IPS DF 19.7 (cell line): ENCODE data around the gene RGS19.

Experiments used
- DNase-seq: peaks from one replicate; pipeline ENCODE4 v3.0.0-alpha.2; 2013; ENCODE audit warnings: low read depth, low spot score

The RGS19 gene

DNA sequence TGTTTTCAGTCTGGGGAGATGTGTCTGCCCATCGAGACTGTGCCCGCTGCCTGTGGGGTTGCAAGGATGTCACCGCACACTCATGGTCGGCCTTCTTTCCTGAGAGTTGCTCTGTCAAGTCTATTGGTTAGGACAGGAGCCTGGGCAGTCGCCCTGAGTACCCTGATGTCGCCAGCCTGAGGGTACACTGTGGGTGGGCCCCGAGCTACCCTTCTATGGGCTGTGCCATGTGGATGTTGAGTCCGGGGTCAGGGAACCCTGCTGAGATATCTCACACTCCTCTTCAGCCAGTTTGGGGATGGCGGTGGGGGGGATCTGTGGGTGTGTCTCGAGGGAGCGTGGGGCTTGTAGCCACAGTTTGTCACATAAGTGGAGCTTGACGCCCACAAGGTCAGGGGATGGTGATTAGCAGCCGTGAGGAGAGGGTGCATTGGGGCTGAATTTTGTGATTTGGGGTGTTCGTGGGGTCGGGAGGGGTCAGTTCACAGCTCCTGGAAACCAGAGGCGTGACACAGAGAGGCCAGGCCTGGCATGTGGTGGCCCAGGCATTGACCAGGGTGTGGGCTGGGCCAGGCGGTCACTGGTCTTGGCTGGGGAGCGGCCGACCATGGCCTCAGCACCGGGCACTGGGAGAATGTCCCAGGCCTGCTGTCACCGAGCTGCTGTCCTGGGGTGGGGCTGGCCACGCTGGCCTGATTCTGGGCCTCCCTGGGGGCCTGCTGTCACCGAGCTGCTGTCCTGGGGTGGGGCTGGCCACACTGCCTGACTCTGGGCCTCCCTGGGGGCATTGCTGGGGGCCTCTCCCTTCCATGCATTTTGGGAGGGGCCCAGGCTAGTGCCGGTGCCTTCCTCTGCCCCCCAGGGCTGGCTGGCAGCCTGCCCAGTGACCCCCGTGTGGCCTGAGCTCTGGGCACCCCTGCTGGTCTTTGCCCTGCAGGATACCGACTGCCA, 29.7 kb upstream of the RGS19 start:
- no peak for DNase-seq

- DNase-seq, result no peak
Measured at GRCh38 chr20:64107736-64108457, 28.6 kb upstream of the RGS19 start.

- DNase-seq, result no peak
Measured at GRCh38 chr20:64106981-64107735, 27.8 kb upstream of the RGS19 start, which contains the start of gene NPBWR2. NPBWR2 (minus strand) TSS chr20:64107565; CDS start chr20:64106831, 734 bp downstream.

DNA sequence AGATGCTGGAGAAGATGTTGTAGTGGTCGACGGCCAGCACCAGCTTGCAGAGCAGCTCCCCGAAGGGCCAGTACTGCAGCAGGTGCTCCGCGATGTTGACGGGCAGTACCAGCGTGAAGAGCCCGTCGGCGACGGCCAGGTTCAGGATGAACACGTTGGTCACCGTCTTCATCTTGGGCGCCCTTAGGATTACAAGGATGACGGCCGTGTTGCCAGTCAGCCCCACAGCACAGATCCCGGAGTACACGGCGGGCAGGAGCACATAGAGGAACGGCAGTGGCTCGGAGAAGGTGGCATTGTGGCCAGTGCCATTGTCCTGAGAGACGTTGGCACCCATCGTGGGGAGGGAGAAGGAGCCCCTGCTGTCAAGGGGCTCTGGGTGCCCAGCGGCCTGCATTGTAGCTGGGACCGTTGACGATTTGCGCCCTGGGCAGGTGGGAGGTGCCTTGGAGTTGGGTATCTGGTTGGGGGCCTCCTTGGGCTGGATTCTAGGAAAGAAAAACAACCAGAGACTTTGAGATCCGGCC, 27.2 kb upstream of the RGS19 start:
- no peak for DNase-seq

- no peak for DNase-seq
Measured at GRCh38 chr20:64105846-64106434, 26.6 kb upstream of the RGS19 start.

GRCh38 chr20:64104667-64105451, 25.5 kb upstream of the RGS19 start:
- no peak for DNase-seq

GRCh38 chr20:64103871-64104666, 24.8 kb upstream of the RGS19 start:
- DNase-seq, result no peak

- DNase-seq, result no peak
Measured at GRCh38 chr20:64102647-64103354, 23.5 kb upstream of the RGS19 start.

- no peak for DNase-seq
Measured at GRCh38 chr20:64101731-64102621, 22.7 kb upstream of the RGS19 start.

DNA sequence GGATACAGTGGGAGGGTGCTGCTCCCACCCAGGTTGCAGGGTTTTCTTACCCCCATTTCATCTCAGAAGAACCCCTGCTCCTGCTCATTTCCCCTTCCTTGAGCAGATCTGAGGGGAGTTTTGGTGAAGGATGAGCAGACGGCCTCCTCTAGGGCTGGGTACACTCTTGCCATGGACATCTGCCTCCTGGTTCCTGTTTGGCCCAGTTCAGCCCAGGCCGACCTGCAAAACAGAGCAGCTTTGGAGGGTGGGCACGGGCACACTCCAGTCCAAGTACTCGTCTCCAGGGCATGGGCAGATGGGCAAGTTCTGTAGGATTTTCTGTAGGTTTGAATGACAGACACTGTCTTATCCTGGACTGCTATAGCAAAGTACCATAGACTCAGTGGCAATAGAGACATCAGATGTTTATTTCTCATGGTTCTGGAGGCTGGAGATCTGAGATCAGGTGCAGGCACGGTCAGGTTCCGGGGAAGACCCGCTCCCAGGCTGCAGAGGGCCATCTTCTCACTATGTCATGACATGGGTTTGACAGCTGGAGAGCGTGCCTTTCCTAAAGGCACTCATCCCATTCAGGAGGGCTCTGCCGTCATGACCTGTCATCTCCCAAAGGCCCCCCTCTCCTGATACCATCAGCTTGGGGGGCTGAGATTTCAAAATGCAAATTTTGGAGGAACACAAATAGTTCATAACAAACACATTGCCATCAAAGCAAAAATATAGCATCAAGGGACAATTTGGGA, 21.8 kb upstream of the RGS19 start:
- no peak for DNase-seq

- no peak for DNase-seq
Measured at GRCh38 chr20:64100566-64100888, 21.2 kb upstream of the RGS19 start.

DNA sequence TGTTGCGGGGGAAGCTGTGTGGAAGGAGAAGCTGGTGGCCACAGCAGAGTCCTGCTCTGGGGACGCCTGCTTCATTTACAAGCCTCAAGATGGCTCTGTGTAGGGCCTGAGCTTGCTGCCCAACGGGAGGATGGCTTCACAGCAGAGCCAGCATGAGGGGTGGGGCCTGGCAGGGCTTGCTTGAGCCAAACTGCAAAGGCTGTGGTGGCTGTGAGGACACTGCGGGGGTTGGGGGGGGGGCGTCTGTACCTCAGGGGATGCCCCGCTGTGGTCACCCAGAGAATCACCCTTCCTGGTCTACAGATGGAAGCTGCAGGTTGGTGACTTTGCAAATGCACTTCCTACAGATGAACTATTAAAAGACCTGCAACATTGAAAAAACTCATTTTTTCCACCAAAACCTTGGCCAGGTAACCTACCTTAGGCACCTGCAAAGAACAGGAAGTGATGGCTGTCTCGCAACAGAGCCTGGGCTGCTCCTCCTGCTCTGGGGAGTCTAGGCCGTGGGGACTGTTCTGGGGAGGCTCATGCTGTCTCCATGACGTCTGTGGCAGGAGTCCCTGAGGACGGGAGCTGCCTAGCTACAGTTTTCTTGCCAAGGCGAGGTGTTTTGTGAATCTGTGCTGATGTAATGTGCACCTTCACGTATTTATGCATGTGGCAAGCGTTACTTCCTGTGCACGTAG, 20.7 kb upstream of the RGS19 start:
- no peak for DNase-seq

- no peak for DNase-seq
Measured at GRCh38 chr20:64099086-64099786, 19.9 kb upstream of the RGS19 start.

DNA sequence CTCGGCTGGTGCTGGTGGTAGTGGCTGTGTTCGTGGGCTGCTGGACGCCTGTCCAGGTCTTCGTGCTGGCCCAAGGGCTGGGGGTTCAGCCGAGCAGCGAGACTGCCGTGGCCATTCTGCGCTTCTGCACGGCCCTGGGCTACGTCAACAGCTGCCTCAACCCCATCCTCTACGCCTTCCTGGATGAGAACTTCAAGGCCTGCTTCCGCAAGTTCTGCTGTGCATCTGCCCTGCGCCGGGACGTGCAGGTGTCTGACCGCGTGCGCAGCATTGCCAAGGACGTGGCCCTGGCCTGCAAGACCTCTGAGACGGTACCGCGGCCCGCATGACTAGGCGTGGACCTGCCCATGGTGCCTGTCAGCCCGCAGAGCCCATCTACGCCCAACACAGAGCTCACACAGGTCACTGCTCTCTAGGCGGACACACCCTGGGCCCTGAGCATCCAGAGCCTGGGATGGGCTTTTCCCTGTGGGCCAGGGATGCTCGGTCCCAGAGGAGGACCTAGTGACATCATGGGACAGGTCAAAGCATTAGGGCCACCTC, 19.2 kb upstream of the RGS19 start:
- DNase-seq, result no peak

DNA sequence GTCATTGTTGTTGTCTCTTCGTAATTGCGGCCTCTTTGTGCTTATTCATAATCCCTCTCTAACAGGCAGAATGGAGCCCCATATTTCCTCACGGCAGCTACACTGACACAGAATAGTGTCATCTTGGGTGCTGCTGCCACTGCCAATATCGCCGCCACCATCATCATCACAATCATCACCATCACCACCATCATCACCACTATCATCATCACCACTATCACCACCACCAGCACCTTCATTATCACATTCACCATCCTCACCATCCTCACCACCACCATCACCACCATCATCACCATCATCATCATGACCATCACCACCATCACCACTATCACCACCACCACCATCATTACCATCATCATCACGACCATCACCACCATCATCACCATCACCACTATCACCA, 17.2 kb upstream of the RGS19 start:
- no peak for DNase-seq

- no peak for DNase-seq
Measured at GRCh38 chr20:64095927-64096326, 16.6 kb upstream of the RGS19 start.
